ENCODE results near the gene COMMD6.
"Not testable (repeated sequence)": the region's sequence is repeated elsewhere in the genome, so short reads cannot be mapped to it uniquely, and the experiment has no call there.

COMMD6 gene

DNA sequence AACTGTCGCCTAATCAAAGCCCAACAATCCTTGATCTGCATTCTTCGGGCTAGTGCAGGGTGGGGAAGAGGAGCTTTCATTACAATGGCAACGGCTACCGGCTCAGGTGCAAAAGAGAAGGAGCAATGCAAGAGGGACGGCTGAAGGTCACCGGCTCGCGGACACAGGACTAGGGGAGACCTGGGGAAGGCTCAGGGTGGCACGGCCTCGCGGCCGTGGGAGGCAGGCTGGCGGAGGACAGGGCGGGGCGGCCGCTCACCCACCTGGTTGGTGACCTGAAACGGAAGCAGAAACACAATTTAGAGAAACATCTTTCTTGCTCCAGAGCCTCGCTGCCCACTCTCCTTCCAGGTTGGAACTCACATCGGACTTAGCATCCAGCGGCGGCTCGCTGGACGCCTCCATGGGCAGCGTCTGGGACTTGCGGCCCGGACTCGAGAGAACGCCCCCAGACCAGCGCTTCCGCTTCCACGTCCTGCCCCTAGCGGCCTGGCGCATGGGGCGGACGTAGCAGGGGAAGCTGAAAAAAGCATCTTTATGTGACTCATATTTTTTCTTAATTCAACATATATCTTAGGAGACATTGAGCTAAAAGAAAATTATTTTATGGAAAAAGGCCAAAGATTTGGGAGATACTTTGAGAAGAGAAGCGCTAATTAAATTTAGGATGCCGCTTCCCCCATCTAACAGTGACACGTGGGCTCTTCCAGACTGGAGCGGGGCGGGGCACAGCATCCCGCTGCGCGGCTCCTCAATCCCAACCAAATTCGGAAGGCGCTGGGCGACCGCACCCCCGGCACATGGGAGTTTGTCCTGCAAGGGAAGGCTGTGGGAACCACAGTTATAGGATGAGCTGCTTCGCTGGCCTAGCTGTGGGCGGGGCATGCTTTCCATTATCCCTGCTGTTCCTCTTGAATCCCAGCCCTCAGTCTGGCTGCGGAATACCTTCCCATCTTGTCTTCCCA lies at the start of gene COMMD6:
Gene COMMD6 (minus strand): TSS at position 441 of the 965 bp plus-strand sequence. CDS start 36 bp downstream, at position 405.
- DNase-seq (ENCODE audit: low read depth, low spot score), result peak; percentile 20
- peak within 1 kb of the TSS; percentile 40 for H3K27ac ChIP-seq

DNA sequence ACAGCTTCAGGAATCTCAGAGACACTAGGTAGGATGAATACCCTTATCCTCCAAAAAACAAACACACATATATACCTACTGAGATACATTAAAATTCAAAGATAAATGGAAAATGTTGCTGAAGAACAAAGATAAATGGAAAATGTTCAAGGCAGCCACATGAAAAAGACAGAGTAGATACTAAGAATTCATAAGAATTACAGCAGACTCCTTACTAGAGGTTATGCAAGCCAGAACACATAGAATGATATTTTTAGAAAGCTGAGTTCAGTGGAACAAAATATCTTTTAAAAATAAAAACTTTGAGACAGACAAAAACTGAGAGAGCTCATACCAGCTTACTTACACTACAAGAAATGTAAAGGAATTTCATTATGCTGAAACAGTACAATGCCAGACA lies 47.5 kb upstream of the COMMD6 start:
- no peak for DNase-seq (ENCODE audit: low read depth, low spot score)
- H3K27ac ChIP-seq, result no peak overlapping the region

GRCh38 chr13:75583091-75583490 lies 45.5 kb upstream of the COMMD6 start:
- no peak overlapping the region for H3K27ac ChIP-seq
- no peak for DNase-seq (ENCODE audit: low read depth, low spot score)

GRCh38 chr13:75581874-75582640 lies 44.4 kb upstream of the COMMD6 start:
- no peak overlapping the region for H3K27ac ChIP-seq
- DNase-seq (ENCODE audit: low read depth, low spot score), result no peak

- H3K27ac ChIP-seq, result no peak overlapping the region
- no peak for DNase-seq (ENCODE audit: low read depth, low spot score)
Observed at GRCh38 chr13:75579529-75579928, 41.9 kb upstream of the COMMD6 start.

DNA sequence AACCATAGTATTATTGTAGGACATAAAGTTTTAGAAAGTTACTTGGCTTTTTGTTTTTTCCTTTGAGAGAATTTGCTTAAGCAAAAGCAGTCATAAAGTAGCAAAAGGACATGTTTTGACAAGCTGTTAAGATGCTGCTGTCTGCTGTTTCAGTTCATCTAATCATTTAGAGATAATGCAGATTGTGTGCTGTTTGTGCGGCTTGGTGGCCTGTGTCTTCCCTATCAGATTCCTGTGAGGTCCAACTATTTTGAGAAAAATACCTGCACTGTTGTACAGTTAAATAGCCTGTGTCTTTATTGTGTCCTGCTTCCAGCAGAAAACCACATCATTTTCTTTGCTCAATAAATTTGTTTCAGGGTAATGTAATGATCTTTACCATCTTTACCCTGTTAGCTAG lies 31.9 kb upstream of the COMMD6 start:
- no peak for DNase-seq (ENCODE audit: low read depth, low spot score)
- peak overlapping the region; percentile 10 for H3K27ac ChIP-seq

DNA sequence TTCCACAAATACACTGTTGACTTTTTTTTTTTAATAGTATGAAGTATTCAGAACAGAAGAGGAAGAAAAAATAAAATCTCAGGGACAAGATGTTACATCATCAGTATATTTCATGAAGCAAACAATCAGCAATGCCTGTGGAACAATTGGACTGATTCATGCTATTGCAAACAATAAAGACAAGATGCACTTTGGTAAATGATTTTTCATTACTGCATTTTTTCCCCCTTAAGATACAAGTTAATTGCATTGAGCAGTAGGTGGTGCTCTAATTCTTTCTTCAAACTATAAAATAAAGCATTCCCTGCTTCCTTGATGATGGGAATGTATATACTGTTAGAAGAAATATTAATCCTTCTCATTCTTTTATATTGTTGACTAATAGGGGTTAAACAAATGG lies 29.0 kb upstream of the COMMD6 start:
- peak overlapping the region; percentile 68 for H3K27ac ChIP-seq
- no peak for DNase-seq (ENCODE audit: low read depth, low spot score)

DNA sequence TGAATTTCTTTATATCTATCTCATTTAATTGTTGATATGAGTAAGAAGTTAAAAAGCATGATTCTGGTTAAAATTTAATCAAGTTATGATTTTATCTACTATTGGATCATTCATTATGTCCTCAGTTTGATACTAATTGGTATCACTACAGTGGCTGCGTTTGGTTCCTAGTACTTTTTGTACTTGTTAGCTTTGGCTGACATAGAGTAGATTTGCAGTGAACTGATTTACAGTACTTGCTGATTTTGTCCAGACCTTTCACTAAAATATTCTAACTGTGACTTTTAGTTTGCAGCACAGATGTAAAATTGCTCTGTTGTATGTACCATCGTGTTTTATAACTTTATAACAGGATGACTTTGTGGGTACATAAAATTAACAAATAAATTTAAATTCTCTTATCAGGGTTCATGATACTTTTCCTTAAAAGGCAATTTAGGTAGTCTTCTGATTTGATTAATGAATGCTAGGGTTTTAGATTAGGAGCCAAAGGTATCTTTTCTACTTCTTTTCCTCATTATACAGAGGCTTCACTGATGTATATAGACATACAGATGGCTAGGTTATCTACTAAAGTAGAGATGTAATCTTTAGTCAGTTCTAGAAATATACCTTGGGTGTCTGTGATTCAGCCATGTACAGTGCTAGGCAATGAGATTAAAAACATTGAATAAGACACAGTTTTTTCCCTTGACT lies 20.7 kb upstream of the COMMD6 start:
- no peak overlapping the region for H3K27ac ChIP-seq
- DNase-seq (ENCODE audit: low read depth, low spot score), result no peak

- H3K27ac ChIP-seq, result no peak overlapping the region
- DNase-seq (ENCODE audit: low read depth, low spot score), result no peak
Observed at GRCh38 chr13:75556961-75557360, 19.3 kb upstream of the COMMD6 start.

- no peak for DNase-seq (ENCODE audit: low read depth, low spot score)
- H3K27ac ChIP-seq, result no peak overlapping the region
Observed at GRCh38 chr13:75555836-75556235, 18.2 kb upstream of the COMMD6 start.

DNA sequence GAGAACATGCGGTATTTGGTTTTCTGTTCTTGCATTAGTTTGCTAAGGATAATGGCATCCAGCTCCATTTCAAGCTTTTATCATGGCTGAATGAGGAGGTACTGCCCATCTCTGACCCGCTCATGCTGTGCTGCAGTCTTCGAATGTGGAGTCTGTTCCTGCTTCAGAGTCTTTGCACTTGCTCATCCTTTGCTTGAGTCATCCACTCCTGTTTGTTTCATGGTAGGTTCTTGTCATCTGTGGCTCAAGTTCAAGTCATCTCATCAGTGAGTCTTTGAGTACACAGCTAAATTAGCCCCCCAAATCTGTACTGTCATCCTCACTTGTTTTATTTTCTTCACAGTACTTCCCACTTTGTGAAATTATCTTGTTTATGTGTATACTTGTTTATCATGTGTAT lies 17.3 kb upstream of the COMMD6 start:
- DNase-seq (ENCODE audit: low read depth, low spot score), result no peak
- H3K27ac ChIP-seq, result no peak overlapping the region

DNA sequence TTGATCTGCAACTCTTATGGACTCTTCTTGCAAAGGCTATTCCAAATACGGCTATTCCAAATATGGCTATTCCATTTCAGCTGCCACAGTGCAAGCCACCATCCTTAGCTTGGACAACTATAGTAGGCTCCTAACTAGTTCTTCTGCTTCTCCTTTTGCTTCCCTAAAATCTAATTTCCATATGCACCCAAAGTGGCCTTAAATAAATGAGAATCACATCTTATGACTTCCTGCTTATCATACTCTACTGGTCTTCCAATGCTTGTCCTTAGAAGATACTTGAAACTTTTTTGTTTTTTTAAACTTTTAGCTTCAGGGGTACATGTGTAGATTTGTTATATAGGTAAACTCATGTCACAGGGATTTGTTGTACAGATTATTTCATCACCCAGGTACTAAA lies 16.8 kb upstream of the COMMD6 start:
- H3K27ac ChIP-seq, result no peak overlapping the region
- DNase-seq (ENCODE audit: low read depth, low spot score), result no peak

DNA sequence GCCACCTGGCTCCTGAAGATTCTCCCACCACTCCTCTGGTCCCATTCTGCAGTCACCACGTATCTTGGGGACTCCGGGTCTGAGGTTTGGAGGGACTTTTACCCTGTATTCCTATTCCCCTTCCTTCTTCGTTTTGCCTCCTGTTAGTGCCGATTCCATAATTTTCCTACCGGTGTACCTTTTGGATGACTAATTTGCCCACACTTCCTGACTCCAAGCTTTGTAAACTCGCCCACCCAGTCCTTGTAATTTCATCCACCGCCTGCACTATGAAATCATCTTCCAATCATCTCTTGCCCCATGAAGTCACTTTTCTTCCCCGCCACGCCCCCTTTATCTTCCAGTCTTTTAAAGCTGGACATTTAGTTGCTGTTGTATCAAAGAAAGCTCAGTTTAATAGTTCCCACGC lies 12.5 kb upstream of the COMMD6 start:
- peak; percentile 45 for DNase-seq (ENCODE audit: low read depth, low spot score)
- peak overlapping the region; percentile 86 for H3K27ac ChIP-seq

GRCh38 chr13:75549262-75550158 lies 11.9 kb upstream of the COMMD6 start, which contains the start of gene UCHL3:
Gene UCHL3, plus strand, starts transcription at chr13:75549791. Its CDS starts 30 bp downstream, at chr13:75549821.
- DNase-seq (ENCODE audit: low read depth, low spot score), result peak; percentile 75
- H3K27ac ChIP-seq, result peak within 1 kb of the TSS; percentile 86

- no peak for DNase-seq (ENCODE audit: low read depth, low spot score)
- no peak overlapping the region for H3K27ac ChIP-seq
Observed at GRCh38 chr13:75547917-75548316, 10.3 kb upstream of the COMMD6 start.

DNA sequence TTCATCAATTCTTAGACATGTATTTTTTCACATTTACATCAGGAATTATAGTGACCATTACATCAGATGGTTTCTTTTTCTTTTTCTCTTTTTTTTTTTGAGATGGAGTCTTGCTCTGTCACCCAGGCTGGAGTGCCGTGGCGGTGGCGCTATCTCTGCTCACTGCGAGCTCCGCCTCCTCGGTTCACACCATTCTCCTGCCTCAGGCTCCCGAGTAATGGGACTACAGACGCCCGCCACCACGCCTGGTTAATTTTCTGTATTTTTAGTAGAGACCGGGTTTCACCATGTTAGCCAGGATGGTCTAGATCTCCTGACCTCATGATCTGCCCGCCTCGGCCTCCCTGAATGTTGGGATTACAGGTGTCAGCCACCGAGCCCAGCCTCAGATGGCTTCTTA lies 7.7 kb upstream of the COMMD6 start:
- H3K27ac ChIP-seq, result peak overlapping the region; percentile 58
- DNase-seq (ENCODE audit: low read depth, low spot score), result not testable (repeated sequence)

DNA sequence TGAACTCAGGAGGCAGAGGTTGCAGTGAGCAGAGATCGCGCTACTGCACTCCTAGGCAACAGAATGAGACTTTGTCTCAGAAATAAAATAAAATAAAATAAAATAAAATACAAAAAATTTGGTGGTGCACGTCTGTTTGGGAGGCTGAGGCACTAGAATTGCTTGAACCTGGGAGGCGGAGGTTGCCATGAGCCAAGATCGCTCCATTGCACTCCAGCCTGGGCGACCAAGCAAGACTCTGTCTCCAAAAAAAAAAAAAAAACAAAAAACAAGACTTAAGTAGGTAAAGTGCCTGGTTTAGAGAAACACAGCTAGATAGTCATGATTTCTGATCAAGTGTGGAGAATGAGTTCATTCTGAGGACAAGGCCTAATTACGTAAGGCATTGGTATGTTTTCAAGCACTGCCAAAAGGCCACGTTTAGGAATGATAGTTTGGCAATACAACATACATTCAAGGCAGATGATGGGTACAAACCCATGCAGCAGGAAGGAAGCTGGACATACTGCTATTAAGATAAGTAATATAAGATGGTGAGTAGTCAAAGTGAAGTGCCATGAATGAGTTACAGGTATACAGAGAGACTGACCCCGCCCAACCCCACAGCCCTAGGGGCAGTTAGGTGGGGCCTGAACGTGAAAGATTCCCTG lies 7.2 kb upstream of the COMMD6 start:
- DNase-seq (ENCODE audit: low read depth, low spot score), result peak; percentile 59
- H3K27ac ChIP-seq, result peak overlapping the region; percentile 58

GRCh38 chr13:75541961-75542360 lies 4.3 kb upstream of the COMMD6 start:
- no peak overlapping the region for H3K27ac ChIP-seq
- DNase-seq (ENCODE audit: low read depth, low spot score), result no peak

DNA sequence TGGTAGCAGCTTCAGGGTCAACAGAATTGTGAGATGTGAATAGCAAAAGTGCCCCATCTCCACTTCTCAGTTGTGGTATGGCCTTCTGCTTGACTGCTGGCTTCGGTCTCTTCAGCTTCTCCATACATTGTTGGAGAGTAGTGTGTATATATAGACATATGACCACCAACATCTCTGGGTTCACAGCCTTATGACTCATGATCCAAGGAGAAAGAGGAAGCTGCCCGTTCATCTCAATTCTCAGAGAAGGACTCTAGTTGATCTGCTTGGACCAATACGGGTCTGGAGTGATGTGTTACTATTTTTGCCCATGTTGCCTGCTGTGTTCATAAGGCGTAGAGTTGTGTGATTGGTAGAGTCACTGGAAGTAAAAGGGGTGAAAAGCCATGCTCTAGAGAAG lies 3.6 kb upstream of the COMMD6 start:
- no peak for DNase-seq (ENCODE audit: low read depth, low spot score)

More for the DNA sequence above, 3.6 kb upstream of the COMMD6 start:
- H3K27ac ChIP-seq, result no peak overlapping the region
